ENCODE results near the gene GJC2.
"Not testable (repeated sequence)": the region's sequence is repeated elsewhere in the genome, so short reads cannot be mapped to it uniquely, and the experiment has no call there.

Gene GJC2

DNA sequence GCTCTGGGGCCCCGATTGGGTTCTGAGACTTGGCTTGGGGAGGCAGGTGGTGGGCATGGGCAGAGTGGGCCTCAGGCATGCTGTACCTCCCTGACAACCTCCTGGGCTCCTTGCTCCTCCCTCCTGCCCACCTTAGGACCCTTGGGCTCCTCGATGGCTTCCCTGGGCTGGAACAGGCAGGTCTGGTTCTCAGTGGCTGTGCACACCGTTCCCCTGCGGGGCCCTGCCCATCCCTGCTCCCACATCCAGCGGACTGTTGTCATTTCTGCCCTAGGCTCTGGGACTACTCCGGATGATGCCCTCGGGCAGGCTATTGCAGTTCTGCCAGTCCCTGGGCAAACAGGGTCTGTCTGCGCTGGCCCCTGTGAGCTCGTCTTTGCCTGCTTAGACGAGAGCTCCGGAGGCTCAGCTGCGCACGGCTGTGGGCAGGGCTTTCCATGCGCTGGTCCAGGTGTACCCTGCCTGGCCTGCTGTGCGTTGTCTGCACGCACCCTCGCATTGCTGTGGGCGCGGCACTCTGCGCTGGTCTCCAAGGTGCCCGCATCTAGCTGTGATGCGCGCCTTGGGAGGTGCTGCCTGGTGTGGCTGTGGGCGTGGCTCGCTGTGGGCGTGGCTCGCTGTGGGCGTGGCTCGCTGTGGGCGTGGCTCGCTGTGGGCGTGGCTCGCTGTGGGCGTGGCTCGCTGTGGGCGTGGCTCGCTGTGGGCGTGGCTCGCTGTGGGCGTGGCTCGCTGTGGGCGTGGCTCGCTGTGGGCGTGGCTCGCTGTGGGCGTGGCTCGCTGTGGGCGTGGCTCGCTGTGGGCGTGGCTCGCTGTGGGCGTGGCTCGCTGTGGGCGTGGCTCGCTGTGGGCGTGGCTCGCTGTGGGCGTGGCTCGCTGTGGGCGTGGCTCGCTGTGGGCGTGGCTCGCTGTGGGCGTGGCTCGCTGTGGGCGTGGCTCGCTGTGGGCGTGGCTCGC is 24.1 kb downstream of the GJC2 start:
- DNase-seq (ENCODE audit: low spot score) = not testable (repeated sequence)

DNA sequence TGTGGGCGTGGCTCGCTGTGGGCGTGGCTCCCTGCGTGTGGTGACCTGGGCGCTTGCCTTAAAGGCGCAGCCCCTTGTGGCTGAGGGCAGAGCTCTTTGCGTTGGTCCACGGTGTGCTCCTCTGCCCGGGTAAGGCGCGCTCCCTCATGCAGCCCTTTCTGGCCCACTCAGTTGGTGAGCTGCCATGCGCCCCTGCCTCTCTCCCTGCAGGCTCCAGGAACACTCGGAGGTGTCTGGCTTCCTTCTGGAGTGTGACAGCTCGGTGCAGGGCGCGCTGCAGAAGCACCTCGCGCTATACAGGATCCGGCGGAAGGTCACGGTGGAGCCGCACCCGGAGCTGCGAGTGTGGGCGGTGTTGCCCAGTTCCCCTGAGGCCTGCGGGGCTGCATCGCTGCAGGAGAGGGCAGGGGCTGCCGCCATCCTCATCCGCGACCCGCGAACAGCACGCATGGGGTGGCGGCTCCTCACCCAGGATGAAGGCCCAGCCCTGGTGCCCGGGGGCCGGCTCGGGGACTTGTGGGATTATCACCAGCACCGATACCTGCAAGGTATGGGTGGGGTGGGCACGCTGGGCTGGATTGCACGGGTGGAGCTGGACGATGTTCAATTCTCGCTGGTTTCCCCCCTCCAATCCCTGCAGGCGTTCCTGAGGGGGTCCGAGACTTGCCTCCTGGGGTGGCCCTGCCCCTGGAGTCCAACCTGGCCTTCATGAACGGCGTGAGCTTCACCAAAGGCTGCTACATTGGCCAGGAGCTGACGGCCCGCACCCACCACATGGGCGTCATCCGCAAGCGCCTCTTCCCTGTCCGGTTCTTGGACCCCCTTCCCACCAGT is 25.0 kb downstream of the GJC2 start:
- no peak for DNase-seq (ENCODE audit: low spot score)

DNA sequence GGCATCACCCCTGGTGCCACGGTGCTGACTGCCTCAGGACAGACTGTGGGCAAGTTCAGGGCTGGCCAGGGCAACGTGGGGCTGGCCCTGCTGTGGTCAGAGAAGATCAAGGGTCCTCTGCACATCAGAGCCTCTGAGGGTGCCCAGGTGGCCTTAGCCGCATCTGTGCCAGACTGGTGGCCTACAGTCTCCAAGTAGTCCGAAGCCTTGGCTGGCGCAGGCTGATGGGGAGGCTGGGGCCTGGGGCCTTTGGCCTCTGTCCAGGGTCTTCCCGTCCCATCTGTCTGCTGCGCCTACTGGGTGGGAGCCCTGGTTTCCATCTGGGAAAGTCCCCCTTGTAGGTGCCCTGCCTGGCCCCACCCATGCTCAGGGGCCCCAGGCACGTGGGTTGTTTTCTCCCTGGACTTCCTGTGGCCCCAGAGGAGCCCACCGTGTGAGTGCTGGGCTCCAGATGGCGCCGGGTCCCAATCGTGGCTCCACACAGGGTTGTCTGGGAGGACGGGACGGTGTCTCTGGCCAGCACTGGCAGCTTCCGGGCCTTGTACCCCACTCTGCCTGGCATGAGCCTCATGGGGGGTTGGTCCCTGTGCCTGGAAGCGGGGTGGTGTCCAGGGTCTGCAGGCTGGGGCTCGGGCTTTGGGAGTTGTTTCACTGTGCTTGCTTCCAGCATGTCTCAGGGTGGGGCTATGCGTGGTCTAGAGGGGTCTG is 25.7 kb downstream of the GJC2 start:
- DNase-seq (ENCODE audit: low spot score) = no peak

DNA sequence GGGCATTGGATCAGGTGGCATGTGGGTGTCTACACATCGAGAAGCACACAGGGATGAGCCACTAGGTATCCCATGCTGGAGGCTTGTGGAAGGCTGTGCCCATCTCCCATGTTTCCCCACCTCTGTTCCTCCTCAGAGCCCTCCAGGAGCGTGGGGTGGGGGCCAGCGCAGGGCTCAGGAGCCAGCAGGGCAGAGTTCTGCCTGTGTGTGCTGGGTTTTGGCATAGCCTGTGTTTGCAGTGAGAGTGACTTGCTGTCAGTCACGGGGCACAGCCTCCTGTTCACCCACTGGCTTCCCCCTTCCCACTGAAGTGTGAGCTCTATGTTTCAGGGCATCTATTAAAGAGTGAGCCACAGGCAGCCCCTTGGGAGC is 26.3 kb downstream of the GJC2 start:
- no peak for DNase-seq (ENCODE audit: low spot score)

DNA sequence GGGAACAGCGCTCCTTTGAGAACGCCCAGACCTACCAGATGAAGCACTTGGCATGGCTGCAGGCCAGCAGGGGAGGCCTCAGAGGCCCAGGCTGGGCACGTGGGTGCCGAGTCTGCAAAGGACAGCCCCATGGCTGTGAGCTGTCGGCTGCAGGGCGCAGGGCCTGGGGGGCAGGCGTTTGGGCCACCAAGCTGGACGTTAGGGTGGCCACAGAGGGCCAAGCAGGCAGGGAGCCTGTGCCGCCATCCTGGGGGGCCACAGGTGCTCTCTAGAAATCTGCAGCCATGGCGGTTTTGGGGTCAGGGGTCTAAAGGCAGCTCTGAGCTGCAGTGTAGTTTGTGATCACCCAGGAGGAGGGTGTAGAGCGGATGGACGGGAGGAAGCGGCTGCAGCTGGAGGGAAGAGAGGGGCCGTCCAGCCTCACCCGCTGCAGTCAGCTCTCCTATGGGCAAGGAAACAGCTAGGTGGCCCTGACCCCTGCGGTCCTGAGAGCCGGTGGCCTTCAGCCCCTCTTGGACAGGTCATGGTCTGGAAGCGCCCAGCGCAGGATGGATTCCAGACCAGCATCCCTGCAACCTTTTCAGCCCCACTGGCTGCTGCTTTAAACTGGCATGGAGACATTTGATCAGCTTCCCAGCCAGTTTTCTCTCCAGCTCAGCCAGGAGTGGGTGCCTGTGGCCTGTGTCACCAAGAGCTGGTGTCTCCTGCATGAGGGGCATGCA is 26.9 kb downstream of the GJC2 start:
- no peak for DNase-seq (ENCODE audit: low spot score)

DNA sequence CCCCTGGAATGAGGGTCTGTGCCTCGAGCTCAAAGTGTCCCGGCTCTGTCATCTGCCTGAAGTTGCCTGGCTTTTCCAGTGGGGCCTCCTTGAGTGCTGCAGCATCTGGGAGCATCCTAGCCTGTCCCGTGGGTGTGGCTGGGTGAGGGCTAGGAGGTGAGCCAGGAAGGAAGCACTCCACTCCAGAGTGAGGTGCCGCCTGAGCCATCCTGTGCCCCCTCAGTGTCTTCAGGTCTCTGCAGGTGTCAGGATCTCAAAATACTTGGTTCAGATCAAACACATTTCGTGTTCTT is 27.4 kb downstream of the GJC2 start:
- DNase-seq (ENCODE audit: low spot score) = no peak

DNA sequence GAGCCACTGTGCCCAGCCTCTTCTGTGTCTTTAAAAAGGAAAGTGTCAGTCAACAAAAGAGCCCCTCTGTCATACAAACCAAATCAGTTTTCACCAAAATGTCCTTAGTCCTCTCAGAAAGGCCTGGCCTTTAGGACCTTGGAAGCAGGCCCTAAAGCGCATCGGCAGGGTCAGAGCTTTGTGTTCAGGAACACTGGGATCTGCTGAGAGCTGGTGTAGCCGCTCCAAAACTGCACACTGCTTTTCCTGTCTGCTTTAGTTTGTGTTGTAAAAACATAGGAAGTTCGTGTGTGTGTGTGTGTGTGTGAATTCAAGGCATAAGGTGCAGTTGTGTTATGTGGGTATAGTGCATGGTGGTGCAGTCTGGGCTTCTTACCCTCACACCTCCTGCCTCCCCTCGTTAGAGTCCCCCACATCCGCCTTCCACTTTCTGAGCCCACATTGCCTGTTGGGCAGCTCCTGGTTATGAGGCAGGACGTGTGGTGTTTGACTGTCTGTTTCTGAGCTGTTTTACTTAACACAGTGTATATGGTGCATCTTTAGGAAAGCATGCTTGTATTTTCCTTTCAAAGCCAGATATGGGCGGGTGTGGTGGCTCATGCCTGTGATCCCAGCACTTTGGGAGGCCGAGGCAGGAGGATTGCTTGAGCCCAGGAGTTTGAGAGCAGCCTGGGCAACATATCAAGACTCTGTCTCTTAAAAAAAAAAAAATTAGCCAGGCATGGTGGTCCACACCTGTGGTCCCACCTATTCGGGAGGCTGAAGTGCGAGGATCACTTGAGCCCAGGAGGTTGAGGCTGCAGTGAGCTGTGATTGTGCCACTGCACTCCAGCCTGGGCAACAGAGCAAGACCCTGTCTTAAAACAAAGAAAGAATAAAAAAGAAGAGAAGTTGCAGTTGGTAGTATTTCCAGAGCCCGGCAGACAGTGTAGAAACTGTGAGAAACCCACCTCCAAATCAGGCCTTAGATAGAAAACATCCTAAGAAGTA is 28.3 kb downstream of the GJC2 start:
- DNase-seq (ENCODE audit: low spot score) = no peak

DNA sequence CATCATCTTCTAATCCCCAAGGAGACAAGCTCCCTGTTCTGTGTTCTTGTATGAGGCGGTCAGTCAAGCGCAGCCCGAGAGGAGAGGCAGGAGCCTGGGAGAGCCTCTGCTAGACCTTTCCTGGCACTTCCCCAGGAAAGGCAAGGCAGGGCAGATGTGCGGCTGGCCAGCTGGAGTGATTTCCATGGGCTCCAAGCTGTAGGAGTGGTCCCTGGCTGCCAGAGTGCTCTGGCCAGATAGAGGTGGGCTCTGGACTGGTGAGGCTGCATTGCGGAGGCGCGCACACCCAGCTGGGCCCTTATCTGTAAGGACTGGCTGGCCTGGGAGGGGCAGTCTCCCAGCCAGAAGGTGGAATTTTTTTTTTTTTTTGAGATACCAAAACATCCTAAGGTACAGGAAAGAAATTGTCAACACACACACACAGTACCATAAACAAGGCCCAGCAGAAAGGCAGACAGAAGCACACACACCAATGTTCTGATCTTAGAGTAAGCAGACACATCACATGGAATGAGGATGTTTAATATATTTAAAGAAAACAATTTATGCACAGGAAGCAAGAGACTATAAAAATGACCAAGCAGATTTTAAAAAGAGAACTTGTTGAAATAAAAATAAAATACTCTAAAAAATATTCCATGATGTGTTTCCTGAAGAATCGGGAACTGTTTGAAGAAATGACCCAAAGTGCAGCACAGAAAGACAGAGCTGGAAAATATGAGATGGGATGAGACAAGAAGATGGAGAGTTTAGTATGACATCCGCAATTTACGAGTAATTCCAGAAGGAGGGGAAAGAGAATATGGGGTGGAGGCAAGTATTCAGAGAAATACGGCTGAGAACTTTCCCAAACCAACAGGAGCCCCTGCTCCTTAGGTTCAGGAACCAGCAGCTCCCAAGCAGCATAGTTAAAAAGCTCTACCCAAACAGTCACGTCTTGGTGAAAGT is 29.3 kb downstream of the GJC2 start:
- no peak for DNase-seq (ENCODE audit: low spot score)

DNA sequence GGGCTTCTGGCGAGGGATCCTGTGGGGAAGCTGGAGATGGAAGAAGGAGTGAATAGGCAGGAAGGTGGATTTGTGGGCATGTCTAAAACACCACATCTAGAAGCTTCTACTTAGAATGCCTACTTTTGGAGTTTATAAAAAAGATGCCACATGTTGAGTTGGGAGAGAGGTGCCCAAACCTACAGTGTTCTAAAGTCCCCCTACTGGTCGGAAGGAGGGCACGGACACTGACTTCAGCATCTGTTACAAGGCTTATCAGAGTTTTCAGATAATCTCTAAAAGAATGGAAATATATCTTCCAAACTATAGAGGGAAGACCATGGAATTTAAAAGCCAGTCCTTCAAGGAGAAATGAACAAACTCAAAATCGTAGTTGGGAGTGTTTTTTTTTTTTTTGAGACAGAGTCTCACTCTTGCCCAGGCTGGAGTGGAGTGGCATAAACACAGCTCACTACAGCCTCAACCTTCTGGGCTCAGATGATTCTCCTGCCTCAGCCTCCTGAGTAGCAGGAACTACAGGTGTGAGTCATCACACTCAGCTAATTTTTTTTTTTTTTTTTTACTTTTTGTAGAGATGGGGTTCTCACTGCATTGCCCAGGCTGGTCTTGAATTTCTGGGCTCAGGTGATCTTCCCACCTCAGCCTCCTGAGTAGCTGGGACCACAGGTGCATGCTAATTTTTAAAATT is 30.7 kb downstream of the GJC2 start:
- no peak for DNase-seq (ENCODE audit: low spot score)

DNA sequence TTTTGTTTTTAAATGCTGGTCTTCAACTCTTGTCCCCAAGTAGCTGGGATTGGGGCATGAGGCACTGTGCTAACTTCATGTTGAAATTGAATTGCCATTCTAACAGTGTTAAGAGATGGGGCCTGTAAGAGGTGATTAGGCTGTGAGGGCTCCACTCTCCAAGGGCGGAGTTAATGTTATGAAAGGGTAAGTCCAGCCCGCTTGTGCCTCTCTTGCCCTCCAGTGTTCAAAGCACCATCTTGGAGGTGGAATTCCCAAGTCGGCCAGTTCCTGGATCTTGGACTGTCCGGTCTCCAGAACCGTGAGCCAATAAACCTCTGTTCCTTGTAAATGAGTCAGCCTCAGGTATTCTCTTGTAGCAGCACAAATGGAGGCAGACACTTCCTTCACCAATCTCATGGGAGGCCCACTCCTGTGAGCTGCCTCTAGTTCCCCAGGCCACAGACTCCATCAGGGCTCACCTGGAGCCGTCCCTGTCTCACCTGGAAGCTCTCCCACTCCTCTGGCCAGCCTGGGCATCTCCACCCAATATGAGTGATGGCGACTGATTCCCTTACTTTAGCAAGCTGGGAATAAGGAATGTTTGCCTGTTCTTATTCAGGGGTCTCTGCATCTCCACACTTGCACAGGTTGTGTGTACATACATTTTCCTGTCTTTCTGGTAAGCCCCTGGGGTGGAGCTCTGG is 31.4 kb downstream of the GJC2 start:
- DNase-seq (ENCODE audit: low spot score) = no peak

DNA sequence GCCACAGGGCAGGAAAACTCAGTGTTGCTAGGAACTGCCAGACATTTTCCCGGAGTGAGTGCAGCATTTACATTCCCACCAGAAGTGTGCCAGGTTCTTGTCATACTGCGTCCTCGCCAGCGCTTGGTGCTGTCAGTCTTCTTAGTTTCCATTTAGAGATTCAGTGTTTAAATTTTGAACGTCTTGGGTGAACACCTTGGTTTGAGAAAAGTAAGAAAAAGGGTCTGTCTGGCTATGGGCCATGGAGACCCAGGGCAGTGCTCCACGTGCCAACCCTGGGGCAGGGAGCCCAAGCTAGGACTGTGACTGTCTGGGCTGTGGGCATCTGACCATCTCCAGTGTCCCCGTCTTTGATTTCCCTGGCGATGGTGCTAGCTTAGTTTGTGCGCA is 31.9 kb downstream of the GJC2 start:
- no peak for DNase-seq (ENCODE audit: low spot score)

DNA sequence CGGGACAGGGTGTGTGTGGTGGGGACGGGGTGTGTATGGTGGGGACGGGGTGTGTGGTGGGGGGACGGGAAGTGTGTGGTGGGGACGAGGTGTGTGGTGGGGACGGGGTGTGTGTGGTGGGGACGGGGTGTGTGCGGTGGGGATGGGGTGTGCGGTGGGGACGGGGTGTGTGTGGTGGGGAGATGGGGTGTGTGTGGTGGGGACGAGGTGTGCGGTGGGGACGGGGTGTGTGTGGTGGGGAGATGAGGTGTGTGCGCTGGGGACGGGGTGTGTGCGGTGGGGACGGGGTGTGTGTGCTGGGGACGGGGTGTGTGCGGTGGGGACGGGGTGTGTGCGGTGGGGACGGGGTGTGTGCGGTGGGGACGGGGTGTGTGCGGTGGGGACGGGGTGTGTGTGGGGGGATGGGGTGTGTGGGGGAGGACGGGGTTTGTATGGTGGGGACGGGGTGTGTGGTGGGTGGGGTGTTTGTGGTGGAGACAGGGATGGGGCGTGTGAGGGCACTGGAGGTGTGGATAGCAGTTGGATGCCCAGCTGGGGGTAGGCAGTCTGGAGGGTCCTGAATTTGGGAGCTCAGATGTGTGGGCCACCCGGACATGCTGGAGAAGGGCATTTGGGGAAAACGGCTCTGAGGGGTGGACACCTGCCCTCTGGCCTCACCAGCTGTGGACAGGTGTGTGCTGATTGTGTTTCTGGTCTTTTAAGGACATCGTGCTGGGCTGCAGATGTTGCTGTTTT is 32.7 kb downstream of the GJC2 start:
- no peak for DNase-seq (ENCODE audit: low spot score)

DNA sequence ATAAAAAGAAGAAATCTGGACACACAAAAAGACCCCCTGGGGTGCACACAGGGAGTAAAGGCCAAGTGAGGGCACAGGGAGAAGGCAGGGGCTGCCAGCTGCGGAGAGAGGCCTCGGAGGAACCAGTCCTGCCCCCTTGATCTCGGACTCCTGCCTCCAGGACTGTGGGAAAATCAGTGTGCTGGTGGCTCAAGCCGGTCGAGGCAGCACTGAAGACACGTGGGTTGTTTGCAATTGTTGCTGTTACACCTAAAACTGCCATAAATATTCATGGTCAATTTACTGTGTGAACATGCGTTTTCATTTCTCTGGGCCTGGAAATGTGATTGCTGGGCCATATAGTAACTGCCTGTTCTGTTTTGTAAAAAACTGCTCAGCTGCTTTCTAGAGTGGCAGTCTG is 34.4 kb downstream of the GJC2 start:
- DNase-seq (ENCODE audit: low spot score) = no peak

DNA sequence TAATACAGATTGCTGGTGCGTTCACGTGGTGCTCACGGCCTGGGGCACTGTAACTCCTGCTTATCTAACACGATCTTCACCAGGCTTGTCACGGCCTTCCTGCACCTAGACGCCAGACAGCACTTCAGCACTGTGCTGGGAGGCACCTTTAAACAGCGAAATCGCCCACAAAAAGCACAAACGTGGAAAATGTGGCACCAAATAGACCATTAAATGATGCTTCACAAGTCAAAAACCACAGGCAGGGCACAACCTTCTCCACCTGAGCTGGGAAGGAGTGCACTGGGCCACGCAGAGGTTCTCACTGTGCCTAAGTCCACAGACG is 35.9 kb downstream of the GJC2 start:
- DNase-seq (ENCODE audit: low spot score) = no peak

DNA sequence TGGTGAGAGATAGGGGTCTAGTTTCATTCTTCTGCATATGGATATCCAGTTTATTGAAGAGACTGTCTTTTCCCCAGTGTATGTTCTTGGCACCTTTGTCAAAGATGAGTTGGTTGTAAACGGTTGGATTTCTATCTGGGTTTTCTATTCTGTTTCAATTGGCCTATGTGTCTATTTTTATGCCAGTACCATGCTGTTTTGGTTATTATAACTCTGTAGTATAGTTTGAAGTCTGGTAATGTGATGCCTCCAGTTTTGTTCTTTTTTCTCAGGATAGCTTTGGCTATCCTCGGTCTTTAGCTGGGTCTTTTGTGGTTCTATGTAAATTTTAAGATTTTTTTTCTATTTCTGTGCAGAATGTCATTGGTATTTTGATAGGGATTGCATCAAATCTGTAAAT is 38.5 kb downstream of the GJC2 start:
- DNase-seq (ENCODE audit: low spot score) = not testable (repeated sequence)

DNA sequence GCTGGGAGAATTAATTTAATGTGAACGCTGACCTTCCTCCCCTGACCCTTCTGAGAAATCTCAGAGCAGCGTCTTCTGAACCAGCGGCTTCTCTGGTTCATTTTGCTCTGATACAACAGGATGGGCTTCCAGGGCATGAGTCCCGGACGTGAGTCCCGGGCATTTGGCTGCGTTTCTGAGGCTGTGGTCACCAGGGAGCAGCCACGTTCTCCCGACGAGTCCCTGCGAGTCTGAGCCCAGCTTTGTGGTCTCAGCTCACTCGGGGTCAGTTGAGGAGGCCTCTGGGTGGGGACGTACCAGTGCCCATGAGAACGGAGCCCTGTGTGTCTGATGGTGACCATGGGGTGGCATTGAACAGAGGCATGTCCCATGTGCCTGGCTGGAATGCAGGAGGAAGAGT is 40.5 kb downstream of the GJC2 start:
- no peak for DNase-seq (ENCODE audit: low spot score)

DNA sequence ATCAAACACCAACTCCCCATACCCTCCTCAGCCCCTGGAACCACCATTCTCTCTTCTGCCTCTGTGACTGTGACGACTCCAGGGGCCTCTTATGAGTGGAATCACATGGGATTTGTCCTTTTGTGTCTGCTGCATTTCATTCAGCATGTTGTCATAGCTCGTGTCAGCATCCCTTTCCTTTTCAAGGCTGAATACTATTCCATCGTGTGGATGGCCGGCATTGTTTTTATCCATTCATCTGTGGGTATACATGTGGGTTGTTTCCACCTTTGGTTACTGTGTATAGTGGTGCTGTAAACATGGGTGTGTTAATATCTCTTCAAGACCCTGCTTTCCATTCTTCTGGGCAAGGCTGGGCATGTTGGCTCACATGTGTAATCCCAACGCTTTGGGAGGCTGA is 41.0 kb downstream of the GJC2 start:
- no peak for DNase-seq (ENCODE audit: low spot score)

DNA sequence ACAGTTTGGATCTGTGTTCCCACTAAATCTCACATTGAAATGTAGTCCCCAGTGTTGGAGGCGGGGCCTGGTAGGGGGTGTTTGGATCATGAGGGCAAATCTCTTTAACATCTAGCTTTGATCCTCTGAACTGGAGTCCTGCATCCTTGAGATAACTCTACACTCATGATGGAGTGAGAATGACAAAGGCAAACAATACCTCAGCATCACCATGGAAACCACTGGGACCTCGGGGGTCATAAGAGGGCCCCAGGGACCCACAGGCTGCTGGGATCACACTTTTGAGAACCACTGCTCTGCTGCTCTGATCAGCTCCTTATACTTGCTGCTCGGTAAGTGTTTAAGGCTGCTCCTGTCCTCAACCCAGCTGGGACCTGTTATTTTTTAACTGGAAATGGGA is 44.7 kb downstream of the GJC2 start:
- no peak for DNase-seq (ENCODE audit: low spot score)

Measured in putamen (tissue), 1 donor.